GM12892 (cell line): ENCODE results near the gene EVL.

Experiments
- POLR2A ChIP-seq: IDR thresholded peaks from 2 replicates; pipeline ENCODE4 v1.6.1; 2011; ENCODE audit warnings: low read depth, low read length, control low read depth
- POLR2AphosphoS5 ChIP-seq: IDR thresholded peaks from 2 replicates; pipeline ENCODE4 v1.6.1; 2011; ENCODE audit warnings: low read depth, low read length, control low read depth

GRCh38 chr14:100076606-100077005 lies 11.4 kb downstream of the EVL start:
- no peak; the same call in 1 of the 2 replicates for TF ChIP-seq POLR2A
- TF ChIP-seq POLR2AphosphoS5, result no peak
